ENCODE results near the gene PTPRG.
"Not testable (repeated sequence)": the region's sequence is repeated elsewhere in the genome, so short reads cannot be mapped to it uniquely, and the experiment has no call there.

PTPRG gene

GRCh38 chr3:61808526-61808925 lies 247.2 kb downstream of the PTPRG start:
- DNase-seq, result no peak

- DNase-seq, result no peak
Observed at GRCh38 chr3:61808999-61809398, 247.6 kb downstream of the PTPRG start.

GRCh38 chr3:61809879-61810278 lies 248.5 kb downstream of the PTPRG start:
- DNase-seq, result no peak

- no peak for DNase-seq
Observed at GRCh38 chr3:61810953-61811497, 249.7 kb downstream of the PTPRG start.

GRCh38 chr3:61811652-61812051 lies 250.3 kb downstream of the PTPRG start:
- DNase-seq, result no peak

GRCh38 chr3:61812085-61812484 lies 250.7 kb downstream of the PTPRG start:
- no peak for DNase-seq

- no peak for DNase-seq
Observed at GRCh38 chr3:61812517-61812916, 251.1 kb downstream of the PTPRG start.

- no peak for DNase-seq
Observed at GRCh38 chr3:61813636-61814035, 252.3 kb downstream of the PTPRG start.

GRCh38 chr3:61814674-61815073 lies 253.3 kb downstream of the PTPRG start:
- no peak for DNase-seq

- not testable (repeated sequence) for DNase-seq
Observed at GRCh38 chr3:61816304-61816703, 254.9 kb downstream of the PTPRG start.

- no peak for DNase-seq
Observed at GRCh38 chr3:61819861-61820260, 258.5 kb downstream of the PTPRG start.

GRCh38 chr3:61820306-61820992 lies 259.1 kb downstream of the PTPRG start:
- DNase-seq, result no peak

- DNase-seq, result no peak
Observed at GRCh38 chr3:61821823-61822251, 260.5 kb downstream of the PTPRG start.

- DNase-seq, result no peak
Observed at GRCh38 chr3:61822588-61822987, 261.2 kb downstream of the PTPRG start.

GRCh38 chr3:61824553-61825135 lies 263.3 kb downstream of the PTPRG start:
- no peak for DNase-seq

- no peak for DNase-seq
Observed at GRCh38 chr3:61826161-61826560, 264.8 kb downstream of the PTPRG start.

- no peak for DNase-seq
Observed at GRCh38 chr3:61828184-61828874, 267.0 kb downstream of the PTPRG start.

GRCh38 chr3:61828880-61829721 lies 267.7 kb downstream of the PTPRG start:
- no peak for DNase-seq

GRCh38 chr3:61829722-61830350 lies 268.5 kb downstream of the PTPRG start:
- DNase-seq, result no peak

- DNase-seq, result no peak
Observed at GRCh38 chr3:61831973-61832372, 270.6 kb downstream of the PTPRG start.

GRCh38 chr3:61832375-61833229 lies 271.2 kb downstream of the PTPRG start:
- no peak for DNase-seq

Data from T-helper 1 cell (primary cell).